HG02943 (cell line): ENCODE results near the gene FAU.
A peak's percentile ranks its signal among the peaks of the same experiment; 100 is the strongest.
"Not testable (repeated sequence)": the region's sequence is repeated elsewhere in the genome, so short reads cannot be mapped to it uniquely, and the experiment has no call there.

Experiments used
- ATAC-seq: cut with Tn5 transposase; IDR thresholded peaks from one replicate; pipeline ENCODE4 v1.9.1; 2021; ENCODE audit warnings: mild to moderate bottlenecking, low read depth, moderate library complexity; ENCODE audit not compliant: unreplicated experiment

Gene FAU

DNA sequence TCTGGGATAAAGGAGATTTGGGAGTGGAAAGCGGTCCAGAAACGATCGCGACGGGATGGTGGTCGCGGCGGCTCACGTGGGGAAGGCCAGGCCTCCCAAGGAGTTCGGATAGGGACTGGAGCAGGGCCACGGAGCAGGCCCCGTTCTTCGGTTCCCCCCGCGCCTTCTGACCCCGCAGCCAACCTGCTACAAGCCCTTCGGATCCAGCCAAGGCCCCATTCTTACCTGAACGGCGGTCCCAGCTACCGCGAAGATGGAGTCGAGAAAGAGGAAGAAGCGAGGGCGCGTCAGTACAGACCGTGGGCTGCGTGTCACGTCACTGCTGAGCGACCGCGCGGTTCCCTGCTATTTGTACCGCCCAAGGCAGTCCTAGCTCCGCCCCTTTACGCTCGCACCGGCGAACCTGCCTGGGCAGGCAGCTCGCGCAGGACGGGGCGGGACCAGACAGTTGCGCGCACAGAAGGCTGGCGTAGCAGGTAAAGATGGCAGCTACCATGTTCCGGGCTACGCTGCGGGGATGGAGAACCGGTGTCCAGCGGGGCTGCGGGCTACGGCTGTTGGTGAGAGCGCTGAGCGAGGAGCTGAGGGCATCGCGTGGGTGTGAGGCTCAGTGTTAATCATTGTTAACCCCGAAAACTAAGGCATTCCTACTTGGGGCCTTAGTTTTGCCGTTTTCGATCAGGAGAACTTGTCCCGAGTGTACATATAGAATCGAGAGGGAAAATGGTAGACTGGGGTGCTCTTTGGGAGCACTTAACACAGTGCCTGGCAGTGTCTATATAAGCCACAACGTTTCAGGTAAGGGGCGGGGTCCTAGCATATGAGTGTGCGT, at the start of gene FAU, which contains the start of gene MRPL49:
TSS of gene FAU (minus strand) at position 270 of the 832 bp plus-strand sequence. CDS start 321 bp downstream, outside the sequence.
TSS of gene MRPL49 (plus strand) at position 457 of the 832 bp plus-strand sequence. CDS start at position 483, 26 bp downstream.
- ATAC-seq = peak; percentile 57

GRCh38 chr11:65170058-65170534, 48.2 kb upstream of the FAU start, which contains the start of gene SPDYC:
Gene SPDYC (plus strand): TSS chr11:65170233. CDS start chr11:65171358, 1,125 bp downstream.
- no peak for ATAC-seq

DNA sequence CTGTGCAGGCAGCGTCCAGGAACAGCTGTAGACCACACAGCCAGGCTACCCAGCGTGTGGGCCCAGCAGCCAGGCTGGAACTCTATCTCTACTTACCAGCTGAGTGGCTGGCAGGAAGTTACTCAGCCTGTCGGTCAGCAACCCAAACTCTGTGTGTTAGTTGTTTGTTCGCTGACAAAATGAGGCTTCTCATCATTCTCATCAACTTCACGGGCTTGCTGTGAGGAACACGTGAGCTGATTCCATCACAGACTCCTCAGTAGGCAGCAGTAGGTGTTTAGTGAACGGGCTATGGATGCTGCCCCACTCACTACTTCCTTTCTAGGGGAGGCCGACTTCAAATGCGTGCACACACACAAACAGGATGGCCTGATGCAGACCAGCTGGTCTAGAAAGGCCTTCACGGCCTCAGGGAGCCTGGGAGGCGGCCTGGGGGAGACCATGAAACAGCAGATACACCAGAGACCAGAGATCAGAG, 47.3 kb upstream of the FAU start:
- no peak for ATAC-seq

- ATAC-seq = no peak
These were observed 45.7 kb upstream of the FAU start for GRCh38 chr11:65167656-65168055.

DNA sequence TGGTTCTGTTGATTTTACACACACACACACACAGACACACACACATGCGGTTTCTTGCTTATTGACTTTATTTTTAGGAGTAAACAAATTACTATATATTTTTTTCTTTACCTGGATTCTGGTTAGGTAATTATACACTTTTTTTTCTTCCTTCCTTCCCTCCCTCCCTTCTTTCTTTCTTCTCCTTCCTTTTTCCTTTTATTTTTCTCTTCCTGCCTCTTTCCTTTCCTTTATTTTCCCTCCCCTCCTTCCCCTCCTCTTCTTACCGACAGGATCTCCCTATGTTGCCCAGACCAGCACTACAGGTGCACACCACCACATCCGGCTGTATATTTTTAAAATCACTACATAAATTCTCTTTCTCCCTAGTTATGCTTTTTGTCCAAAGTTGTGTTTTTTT, 45.0 kb upstream of the FAU start:
- no peak for ATAC-seq

DNA sequence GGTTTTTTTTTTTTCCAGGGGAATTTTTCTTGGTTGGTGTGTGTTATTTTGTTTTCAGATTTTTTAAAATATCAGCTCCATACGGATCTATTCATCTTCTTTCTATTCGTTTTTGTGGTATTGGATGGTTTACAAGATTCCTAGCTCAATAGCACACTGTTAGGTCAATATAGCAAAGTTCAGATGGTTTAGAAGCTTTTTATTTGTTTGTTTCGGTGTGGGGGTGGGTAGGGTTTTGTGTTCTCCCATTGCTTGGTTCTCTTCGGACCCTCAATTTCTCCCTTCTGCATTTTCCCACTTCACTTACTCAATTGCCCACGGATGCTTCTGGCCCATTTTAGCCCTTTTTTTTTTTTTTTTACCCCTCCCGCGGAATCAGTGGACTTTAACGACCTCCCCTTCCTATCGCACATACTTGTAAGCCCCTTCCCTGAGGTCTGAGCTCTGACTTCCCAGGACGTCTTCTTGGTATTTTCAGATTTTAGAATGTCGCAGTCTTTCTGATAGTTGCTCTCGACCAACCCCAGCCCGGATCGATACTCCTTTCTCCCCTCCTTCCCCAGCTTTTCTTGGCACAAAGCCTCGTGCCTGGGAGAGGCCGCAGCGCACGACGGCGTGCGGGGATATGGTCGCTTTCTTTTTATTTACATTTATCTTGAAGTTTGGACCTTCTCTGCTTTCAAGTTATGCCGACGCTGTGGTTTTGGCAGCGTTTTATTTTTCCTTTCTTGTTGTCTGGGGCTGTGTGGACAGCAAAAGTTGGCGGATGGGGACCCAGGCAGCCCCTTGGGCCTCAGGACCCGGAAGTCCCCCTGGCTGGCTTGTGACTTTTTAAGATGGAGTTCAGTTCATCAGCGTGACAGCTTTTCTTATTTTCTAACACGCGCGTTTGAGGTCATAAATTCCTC, 43.7 kb upstream of the FAU start:
- no peak for ATAC-seq

GRCh38 chr11:65163684-65164083, 41.8 kb upstream of the FAU start:
- no peak for ATAC-seq

DNA sequence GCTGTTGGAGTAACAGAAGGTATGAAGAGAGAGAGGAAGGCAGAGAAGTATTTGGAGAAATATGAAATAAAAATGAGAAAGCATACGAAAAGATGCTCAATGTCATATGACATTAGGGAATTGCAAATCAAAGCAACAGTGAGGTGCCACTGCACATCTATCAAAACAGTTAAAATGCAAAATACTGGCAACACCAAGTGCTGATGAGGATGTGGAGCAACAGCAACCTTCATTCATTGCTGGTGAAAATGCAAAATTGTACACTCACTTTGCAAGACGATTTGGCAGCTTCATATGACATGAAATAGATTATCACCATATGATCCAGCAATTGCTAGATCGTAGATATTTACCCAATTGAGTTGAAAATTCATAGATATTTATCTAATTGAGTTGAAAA, 38.7 kb upstream of the FAU start:
- no peak for ATAC-seq

GRCh38 chr11:65159012-65159411, 37.1 kb upstream of the FAU start:
- no peak for ATAC-seq

- ATAC-seq = no peak
These were observed 35.4 kb upstream of the FAU start for GRCh38 chr11:65157336-65157735.

DNA sequence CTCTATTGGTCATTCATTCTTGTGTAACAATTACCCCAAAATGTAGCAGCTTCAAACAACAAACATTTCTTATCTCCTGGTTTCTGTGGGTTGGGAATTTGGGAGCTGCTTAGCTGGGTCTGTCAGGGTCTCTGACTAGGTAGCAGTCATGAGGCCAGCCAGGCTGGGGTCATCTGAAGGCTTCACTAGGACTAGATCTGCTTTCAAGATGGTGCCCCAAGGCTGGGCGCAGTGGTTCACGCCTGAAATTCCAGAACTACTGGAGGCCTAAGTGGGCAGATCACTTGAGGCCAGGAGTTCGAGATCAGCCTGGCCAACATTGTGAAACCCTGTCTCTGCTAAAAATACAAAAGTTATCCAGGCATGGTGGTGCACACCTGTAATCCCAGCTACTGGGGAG, 35.0 kb upstream of the FAU start:
- no peak for ATAC-seq

DNA sequence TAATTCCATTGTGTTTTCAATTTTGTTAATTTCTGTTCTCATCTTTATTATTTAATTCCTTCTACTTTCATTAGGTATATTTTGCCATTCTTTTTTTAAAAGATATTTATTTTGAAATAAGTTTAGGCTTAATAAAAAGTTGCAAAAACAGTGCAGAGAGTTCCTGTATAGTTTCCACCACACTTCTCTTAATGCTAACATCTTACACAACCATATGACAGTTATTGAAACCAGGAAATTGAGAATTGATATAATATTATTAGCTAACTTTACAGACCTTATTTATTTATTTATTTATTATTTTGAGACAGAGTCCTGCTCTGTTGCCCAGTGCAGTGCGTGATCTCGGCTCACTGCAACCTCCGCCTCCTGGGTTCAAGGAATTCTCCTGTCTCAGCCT, 34.3 kb upstream of the FAU start:
- no peak for ATAC-seq

GRCh38 chr11:65152122-65152521, 30.2 kb upstream of the FAU start:
- no peak for ATAC-seq

- ATAC-seq = no peak
These were observed 29.5 kb upstream of the FAU start for GRCh38 chr11:65151331-65151899.

DNA sequence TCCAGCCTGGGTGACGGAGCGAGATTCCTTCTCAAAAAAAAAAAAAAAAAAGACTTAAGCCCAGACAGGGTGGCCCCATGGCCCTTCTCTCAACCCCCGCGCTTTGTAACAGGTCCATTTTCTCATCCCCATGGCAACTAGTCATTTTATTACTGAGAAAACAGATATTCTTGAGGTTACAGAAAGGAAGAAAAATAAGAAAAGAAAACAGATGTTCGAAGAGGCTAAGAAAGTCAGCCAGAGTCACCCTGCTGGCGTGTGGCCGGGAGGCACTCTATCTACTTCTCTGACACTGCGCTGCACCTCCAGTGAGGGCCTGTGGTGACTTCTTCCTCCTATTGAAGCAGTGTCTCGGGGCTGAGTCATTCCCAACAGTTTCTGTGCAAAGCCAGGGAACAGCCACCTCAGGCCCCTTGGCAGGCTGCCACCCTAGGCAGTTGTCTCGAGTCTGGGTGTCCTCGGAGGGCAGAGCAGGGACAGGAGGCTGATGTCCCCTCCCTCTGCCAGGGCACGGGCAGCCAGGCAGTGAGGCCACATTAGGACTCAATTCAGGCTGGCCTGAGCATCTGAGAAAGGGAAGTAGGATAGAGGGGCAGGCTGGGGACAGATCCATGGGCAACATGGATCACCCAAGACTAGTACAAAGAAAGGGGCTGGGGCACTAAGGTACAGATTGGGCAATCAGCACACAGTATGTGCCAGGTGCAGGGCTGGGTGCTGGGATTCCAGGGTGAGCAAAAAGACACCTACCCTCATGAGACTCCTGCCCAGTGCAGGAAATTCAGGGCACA, 28.8 kb upstream of the FAU start:
- no peak for ATAC-seq

DNA sequence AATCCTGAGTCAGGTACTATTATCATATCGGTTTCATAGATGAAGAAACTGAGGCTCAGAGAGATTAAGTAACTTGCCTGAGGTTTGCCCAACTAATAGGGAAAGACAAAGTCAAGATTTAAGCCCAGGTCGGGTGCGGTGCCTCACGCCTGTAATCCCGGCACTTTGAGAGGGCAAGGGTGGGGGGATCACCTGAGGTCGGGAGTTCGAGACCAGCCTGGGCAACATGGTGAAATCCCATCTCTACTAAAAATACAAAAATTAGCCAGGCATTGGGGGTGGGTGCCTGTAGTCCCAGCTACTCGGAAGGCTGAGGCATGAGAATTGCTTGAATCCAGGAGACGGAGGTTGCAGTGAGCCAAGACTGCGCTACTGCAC, 28.2 kb upstream of the FAU start:
- not testable (repeated sequence) for ATAC-seq

GRCh38 chr11:65148657-65149056, 26.7 kb upstream of the FAU start:
- ATAC-seq = no peak

GRCh38 chr11:65147352-65148075, 25.6 kb upstream of the FAU start:
- ATAC-seq = no peak

DNA sequence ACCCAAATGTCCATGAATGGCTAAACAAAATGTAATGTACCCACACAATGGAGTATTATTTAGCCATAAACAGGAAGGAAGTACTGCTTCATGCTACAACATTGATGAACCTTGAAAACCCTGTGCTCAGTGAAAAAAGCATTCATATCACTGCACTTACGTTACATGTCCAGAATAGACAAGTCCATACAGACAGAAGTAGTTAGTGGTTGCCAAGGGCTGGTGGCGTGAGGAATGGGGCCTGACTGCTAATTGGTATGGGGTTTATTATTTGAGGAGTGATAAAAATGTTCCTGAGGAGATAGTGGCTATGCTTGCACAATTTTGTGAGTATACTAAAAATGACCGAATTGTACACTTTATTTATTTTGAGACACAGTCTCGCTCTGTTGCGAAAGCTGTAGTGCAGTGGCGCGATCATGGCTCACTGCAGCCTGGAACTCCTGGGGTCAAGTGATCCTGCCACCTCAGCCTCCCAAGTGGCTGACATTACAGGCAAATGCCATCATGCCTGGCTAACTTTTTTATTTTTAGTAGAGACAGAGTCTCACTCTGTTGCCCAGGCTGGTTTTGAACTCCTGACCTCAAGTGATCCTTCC, 20.1 kb upstream of the FAU start:
- ATAC-seq = no peak
